Stromal cell of bone marrow (primary cell): ENCODE data around the gene AGPAT4.

Experiments used
- DNase-seq: peaks from one replicate; pipeline ENCODE4 v3.0.0-alpha.2; 2012; ENCODE audit warnings: low read depth

AGPAT4 gene

DNA sequence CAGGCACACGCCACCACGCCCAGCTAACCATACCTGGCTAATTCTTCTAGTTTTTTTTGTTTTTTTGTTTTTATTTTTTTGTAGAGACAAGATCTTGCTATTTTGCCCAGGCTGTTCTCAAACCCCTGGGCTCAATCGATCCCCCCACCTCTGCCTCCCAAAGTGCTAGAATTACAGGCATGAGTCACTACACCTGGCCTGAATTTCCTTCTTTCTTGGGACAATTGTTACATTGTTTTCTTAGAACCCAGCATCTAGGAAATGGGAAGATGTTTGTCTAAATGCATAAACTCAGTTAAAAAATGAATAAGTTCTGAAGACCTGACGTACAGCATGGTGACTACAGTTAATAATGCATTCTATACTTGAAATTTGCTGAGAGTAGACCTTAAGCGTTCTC, 10.8 kb upstream of the AGPAT4 start:
- no peak for DNase-seq

DNA sequence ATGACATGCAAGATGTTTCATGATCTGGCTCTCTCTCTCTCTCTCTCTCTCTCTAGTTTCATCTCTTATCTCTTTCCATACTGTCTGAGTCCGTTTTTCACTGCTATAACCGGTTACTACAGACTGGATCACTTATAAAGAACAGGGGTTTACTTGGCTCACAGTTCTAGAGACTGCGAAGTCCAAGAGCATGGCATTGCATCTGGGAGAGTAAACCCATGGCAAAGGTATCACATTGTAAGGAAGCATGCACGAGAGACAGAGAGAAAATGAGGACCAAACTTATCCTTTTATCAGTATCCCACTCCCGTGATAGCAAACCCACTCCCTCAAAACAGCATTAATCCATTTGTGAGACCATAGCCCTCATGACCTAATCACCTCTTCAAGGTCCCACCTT, 7.2 kb upstream of the AGPAT4 start:
- DNase-seq, result no peak

DNA sequence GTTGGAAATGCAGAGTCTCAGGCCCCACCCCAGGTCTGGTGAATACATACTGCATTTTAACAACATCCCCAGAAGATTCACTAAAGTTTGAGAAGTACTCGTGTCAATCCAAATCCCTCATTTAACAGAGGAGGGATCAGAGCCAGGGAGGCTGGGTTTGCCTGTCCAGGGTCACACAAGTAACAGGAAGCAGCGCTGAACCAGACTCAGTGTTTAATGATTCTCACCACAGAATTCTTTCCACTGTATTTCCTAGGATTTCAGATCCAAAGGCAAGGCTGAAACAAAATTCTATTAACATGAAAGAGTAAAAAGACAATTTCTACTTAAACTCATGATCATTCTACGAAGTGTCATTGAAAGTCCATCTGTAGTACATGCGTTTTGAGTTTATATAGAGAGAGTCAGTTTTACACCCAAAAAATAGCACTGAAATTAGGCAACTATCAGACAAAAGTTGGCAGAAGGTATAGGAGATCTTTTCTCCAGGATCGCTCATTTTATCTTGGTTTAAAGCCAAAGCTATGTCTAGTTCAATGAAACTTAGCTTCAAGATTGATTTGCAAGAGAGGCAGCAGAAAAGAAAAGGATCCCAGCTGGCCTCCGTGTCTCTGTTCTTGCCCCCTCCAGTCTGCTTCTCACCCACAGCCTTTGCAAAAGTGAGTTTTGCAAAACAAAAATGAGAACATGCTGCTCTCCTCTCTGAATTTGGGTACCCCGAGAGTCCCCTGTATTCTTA, 6.0 kb upstream of the AGPAT4 start:
- DNase-seq, result peak; percentile 27

DNA sequence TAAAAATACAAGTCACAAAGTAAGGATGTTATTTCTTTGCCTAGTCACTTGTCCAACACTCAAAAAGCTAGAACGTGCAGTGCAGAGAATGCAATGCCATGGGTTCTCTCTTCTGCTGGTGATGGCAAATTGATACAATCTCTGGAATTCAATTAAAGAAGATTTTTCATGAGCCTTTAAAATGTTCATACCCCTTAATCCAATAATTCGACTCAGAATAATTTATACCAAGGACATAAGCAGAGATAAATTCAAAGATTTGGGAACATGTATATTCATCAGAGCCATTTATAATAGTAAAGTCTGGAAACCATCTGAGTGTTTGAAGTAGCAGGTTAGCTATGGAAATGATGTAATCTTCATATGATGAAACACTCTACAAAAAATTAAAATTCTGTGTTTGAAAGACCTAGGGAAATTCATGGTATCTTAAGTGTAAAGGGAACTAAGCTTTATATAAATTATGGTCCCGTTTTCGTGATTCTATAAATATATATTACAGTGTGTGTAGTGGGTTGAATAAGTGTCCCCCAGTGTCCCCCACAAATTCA, 2.8 kb upstream of the AGPAT4 start:
- no peak for DNase-seq

DNA sequence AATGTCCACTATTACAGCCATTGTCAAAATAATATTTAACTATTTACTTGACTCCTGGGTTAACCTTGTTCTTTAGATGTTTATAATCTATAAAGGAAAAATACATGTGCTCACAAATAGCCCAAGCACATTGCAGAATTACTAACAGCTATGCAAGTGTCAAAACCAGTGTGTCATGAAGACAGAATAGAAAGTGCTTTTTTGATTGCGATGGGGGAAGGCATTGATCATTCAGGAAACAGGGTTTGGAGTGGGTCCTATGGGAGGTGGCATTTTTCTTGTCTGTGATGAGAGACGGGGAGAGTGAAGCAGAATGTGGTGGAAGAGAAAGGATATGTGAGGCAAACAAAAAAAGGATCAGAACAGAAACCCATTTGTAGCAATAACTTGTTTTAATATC, 1.0 kb upstream of the AGPAT4 start:
- DNase-seq, result no peak

DNA sequence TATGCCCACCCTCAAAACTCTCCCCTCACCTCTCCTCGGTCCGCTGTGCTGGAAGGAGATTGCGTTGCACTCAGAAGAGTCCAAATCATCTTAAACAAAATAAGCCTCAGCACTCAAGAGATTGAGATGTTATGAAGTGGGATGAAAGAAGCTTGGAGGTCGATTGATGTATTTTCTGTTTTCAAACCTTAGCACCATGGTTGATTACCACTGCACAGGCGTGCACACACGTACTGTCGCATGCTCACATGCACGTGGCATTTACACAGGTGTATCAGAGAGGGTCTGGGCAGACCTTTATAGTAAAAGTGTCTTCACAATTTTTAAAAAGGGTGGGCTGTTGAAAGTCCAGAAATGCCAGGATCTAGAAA, 612 bp upstream of the AGPAT4 start:
- no peak for DNase-seq

DNA sequence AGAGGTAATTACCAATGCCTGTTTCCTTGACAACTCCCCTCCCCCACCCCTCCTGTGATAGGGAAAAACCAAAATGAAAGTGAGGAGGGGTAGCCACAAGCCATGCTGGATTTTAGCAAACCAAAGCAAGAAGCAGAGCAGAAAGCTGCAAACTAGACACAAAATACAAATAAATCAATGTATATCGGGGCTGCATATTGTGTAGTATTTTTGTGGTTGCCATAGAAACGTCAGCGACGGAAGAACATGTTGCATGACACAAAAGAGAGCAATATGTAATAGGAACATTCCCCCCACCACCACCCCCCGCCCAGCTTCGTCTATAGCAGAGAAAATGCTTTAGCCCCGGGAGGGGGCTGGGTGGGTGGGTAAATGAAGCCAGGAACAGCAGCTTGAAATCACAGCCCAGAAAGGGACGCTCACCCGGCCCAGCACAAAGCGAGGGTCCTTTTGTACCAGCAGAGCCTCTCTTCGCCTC, 548 bp downstream of the AGPAT4 start:
- peak; percentile 28 for DNase-seq

DNA sequence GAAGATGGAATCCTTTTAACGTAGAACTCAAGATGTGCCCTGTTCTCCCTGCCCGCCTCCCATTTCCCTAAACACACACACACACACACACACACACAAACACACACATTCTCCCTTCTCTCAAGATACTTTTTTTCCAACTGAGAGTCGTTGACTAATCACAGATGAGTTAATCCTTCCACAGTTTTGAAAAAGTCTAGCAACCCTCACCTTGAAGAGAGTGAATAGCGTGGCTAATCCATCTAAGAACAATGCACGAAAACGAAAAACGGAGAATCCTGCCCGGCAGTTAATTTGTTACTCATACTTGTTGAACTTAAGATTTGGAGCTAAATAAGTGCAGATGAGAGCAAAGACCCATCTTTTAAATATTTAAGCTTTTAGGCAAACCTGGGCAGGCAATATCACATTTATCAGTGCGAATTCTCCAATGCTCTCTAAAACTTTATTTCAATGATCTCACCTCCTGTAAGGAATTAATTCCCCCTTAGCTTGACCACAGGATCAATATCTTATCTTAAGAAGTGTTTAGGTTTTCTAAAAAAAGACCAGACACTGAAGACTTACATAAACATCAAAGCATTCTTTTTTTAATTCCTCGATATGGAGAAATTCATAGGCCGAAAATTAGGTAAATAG, 1.1 kb downstream of the AGPAT4 start:
- DNase-seq, result no peak

DNA sequence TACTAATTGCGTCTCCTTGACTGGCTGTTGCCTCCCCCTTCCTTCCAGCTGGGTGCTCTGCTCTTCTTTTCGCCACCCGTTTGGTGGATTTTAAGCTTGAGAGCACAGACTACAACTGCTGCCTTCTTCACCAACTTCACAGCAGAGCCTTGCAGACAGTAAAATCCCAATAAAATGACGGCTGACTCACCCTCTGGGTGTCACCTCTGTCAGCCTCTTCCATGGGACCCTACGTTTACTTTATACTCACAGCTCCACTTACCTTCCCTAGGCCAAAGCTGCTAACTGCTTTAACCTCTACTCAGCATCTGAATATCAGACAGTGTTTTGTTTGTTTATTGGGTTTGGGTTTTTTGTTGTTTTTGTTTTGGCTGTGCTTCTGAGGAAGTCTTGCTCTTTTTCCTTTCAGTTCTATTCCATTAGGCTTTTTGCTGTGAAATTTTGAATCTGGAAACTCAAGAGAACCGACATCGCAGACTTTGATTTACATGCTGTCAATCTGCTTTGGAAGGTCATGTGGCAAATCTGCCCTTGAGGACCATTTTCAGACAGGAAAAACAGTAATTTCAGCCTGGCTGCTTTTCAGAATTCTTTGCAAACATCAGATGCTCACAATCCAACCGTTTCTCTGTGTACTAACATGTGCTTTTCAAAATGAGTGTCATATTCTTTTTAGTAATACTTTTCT, 2.4 kb downstream of the AGPAT4 start:
- no peak for DNase-seq

DNA sequence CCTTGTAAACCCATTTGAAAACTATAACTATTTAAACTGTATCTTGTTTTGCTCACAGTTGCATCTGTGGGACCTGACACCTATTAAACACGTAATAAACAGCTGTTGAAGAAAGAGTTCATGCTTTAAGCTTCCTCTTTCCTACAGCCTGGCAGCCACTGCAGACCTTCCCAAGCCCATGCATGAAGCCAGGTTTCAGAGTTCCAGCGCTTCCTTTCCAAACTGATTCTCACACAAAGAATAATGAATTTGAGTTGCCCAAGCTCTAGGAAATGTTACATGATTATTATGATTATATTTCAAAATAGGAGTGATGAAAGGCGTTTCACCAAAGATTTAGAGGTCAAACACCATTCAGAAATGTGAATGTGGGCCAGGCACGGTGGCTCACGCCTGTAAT, 3.7 kb downstream of the AGPAT4 start:
- no peak for DNase-seq

DNA sequence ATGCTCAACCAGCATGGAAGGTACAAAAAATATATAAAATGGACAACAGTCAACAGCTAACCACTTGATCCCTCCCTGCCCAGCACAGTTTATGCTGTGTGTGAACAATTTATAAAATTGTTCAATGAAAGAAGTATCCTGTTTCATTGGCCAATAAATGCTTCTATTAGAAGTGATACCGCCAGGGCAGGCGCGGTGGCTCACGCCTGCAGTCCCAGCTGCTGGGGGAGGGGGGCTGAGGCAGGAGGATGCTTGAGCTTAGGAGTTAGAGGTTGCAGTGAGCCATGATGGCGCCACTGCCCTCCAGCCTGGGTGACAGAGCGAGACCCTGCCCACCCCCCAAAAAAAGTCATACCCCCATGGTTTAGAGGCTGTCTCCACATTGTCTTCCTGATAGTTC, 4.6 kb downstream of the AGPAT4 start:
- no peak for DNase-seq

DNA sequence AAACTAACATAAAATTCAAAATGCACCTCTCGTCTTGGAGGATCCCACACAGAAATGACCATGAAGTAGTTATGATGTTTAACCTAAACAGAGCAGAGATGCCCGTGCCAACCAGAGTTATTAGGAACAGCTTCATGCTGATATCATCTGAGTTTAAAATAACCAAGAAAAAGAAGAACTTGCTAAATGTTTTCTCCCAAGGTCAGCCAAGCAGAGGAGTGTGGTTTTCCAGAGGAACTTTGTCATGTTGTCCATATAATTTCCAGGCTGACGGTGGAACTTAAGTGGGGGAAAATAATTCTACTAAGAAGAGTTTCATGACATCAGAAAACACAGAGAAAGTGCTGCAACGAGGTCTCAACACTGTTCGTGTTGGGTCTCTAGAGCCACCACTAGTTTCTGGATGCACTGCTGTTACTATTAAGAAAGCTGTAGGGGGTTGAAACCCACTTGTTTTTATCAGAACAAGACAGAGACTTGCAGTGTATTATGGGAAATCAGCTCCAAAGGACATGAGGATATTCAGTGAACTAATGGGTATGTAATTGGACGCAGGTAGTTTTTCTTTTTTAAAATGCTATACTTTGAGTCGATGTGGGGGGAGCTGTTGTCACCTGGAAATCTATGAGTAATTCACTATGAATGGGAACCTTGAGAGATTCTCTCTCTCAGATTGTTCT, 5.2 kb downstream of the AGPAT4 start:
- no peak for DNase-seq

DNA sequence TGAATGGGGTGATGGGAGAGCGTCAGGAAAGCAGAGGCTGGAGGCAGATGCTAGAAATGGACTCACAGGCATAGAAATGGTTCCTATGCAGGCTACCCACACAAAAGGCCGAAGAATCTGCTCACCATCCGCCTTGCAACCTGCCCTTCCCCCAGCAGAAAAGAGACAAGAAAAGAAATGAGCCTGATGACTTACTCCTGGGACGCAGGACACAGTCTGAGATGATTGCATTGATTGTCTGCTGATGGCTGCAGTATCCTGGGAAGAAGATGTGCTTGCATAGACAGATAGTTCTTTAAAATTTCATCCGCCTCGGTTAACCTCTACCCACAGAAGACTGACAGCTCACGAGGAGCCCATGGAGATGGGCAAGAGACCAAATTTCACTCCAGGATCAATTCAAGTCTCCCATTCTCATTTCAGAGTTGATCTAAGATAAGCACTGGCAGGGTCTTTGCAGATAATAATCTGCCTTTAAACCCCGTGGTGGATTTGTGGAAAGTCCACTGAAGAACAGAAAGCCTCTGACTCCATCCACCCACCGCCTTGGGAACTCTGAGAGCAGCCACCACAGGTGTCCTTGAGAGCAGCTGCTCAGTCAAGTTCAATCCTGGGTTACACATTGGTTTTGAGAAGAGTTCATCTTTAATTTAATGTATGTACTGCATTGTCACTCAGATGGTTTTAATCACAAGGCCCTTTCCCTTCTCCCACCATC, 7.2 kb downstream of the AGPAT4 start:
- no peak for DNase-seq

DNA sequence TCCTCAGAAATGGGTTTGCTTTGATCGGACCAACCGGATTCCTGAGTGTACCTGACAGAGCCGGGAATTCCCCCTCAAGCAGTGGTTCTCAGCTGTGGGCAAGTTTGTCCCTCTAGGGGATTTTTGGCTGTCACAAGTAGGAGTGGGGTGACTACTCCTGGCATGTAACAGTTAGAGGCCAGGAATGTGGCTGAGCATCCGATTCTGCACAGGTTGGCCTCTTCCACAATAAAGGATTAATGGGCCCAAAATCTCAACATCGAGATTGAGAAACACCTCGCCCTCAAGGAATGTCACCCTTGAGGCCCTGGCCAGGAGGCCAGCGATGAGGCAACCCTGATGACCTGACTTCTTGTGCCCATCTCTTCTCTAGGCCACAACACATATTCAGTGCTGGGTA, 7.9 kb downstream of the AGPAT4 start:
- DNase-seq, result no peak

DNA sequence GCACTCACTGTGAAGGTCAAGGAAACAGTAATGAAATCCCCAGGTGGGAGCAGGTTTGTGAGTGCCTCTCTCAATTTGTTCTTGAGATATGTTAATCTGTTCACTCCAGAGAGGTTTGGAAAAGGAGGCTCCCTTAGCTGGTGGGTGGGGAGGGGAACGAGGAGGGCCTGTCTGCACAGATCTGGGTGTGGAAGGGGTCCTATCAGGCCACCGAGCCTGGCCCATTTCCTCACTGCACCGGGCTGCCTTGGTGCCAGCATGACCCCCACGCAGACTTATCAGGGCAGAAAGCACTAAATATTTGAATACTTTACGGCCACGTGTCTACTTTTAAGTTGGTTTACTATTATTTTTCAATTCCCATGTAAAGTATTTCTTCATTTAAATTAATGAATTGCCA, 8.3 kb downstream of the AGPAT4 start:
- no peak for DNase-seq

DNA sequence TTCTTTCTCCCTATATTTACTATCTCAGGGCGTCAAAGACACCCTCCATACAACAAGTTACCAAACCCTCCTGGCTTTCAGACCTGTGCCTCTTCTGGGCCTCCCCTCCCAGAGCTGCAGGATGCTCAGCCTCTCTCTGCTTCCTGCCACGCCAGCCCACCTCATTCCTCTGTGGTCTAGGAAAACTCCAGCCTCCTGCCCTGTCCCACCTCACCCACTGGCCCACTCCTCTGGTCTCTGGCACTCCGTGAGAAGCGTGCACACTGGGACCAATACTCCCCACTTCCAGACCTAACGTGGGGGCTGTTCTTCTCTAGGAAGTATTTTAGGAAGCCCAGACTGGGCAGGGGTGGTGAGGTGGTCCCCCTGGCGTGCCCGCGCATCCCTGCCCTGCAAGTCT, 9.7 kb downstream of the AGPAT4 start:
- no peak for DNase-seq

DNA sequence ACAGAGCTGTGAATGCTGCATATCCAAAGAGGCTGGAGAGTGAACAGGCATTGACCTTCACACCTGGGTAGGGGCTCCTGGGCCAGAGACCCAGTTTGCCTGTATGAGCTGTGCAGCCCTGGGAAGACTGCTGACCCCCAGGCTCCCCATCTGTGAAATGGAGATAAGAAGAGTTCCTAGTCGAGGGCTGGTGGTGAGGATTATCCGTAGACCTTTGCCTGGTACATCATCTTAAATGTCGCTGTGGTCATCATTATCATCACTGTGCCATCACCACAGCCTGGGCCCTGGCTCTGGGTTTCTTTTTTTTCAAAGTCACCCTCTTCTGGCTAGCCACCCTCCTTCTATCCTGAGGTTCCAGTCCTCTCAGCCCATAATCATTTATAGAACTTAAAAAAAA, 12.0 kb downstream of the AGPAT4 start:
- DNase-seq, result no peak

DNA sequence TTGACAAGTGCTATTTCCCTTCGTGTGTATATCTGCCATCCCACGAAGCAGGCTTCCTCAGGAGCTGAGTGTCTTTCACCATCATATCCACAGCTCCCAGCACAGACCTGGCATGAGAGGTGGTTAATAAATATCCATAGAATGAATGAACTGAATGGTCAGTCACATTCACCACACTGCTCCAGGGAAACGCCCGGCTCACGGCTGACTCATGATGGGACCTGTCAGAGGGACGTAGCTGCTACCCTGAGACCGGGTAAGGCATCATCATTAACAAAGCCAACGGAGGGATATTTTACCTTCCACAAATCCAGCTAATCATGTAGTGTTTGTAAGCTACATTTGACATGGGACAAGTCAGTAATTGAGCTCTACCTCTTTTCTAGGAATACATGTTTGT, 12.5 kb downstream of the AGPAT4 start:
- DNase-seq, result no peak

DNA sequence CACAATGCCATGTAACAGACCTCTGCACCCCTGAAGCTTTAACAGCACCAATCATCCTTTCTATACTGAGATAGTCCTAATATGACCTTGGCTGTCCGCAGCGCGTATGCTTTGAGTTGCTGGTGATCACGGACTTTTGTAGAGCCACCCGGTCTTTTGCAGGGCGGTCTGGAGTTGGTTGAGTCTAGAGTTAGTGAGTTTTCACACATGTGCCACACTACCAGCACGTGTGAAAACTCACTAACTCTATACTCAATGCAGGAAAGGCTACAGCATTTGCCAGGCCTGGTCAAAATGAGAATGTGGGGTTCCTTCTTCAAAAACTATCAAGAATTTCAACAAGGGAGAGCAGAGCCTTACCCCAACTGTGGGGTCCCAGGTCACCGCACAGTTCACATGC, 14.6 kb downstream of the AGPAT4 start:
- no peak for DNase-seq

DNA sequence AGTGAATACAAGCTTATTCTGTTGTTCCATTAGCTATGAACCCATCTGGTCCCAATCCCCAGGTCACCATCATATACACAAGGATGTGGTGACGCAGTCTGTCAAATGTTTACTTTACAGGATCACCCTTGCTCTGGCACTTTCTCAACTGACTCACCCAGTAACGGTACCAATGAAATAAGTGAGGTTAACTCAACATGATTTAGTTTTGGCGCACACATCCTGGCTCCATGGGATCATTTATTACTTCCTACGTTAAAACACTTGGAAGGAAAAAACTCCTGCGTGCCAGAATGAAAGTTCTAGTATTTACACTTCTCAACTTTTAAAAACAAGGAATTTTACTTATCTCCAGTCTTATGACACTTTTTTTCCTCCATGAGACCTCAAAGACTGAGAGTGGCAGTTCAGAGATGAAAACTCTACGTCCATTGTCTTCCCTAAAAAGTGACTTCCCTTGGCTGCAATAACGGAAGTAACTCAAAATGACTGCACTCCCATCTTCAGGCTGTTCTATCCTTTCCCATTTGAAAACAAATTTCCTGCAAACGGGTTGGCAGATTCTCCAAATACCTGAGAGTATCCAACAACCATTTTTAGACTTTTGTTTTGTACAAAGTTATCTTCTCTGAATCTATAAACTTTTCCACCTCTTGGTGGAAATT, 15.9 kb downstream of the AGPAT4 start:
- peak; percentile 92 for DNase-seq

DNA sequence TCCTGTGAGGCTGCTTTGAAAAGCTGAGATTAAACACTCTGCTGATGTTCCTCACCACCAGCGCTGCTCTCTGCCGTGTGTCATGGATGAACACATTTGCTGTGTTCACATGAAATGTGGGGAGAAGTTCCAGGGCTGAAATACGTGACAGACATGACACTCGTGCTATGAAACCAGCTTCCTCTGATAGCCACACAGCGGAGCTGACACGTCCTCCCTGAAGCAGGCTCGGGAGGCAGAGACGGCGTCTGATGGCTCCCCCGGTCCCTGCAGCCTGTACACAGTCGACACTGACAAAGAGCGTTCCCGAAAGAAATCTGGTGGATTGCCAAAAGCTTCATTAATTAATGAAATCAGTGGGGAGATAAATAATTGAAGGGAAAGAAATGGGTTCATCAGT, 17.5 kb downstream of the AGPAT4 start:
- DNase-seq, result no peak
